K562 (cell line): Measurements from ENCODE around the gene ISYNA1. TPM values are rescaled to one million over a fixed set of nuclear protein-coding genes. Genes with fewer than 3 reads are reported as not detected.
A peak's percentile ranks its signal among the peaks of the same experiment; 100 is the strongest.

ENCODE experiments used
- BACH1 ChIP-seq: fragments of 200-800 bp; sonication (Bioruptor generic); IDR thresholded peaks from 2 replicates; pipeline ENCODE4 v1.6.1; 2016; ENCODE audit warnings: missing genetic modification characterization, missing compliant biosample characterization
- BMI1 ChIP-seq: fragments of 150-350 bp; IDR thresholded peaks from 2 replicates; pipeline ENCODE4 v1.6.1; 2014; ENCODE audit warnings: low read length
- ETV6 ChIP-seq, 3 experiments: fragments of 150-350 bp in 1 of 3; sonication (generic) in 1 of 3; formaldehyde crosslinking in 1 of 3; IDR thresholded peaks; 2 replicates each; pipeline versions ENCODE4 v1.6.1 to v1.8.0; 2014 to 2022; ENCODE audit warnings: borderline replicate concordance in 2 of 3, low read depth in 2 of 3, antibody characterized with exemption in 1 of 3, low read length in 1 of 3, mild to moderate bottlenecking in 1 of 3, missing genetic modification reagents in 1 of 3
- L3MBTL2 ChIP-seq: fragments of 450-650 bp; IDR thresholded peaks from 2 replicates; pipeline ENCODE4 v1.6.1; 2016; ENCODE audit warnings: mild to moderate bottlenecking, moderate library complexity
- PHF21A ChIP-seq: fragments of 450-650 bp; IDR thresholded peaks from 2 replicates; pipeline ENCODE4 v1.6.1; 2017; ENCODE audit warnings: low read depth, borderline replicate concordance
- PRDM10 ChIP-seq: fragments of 450-650 bp; IDR thresholded peaks from 2 replicates; pipeline ENCODE4 v1.6.1; 2018; ENCODE audit not compliant: partially characterized antibody
- SIRT6 ChIP-seq: IDR thresholded peaks from one replicate; pipeline ENCODE4 v1.6.1; 2012; ENCODE audit warnings: low read depth, mild to moderate bottlenecking, control low read depth, inconsistent platforms, low read length, moderate library complexity
- SMAD4 ChIP-seq: fragments of 250-450 bp; sonication (Bioruptor Pico); conservative IDR thresholded peaks from 2 replicates; pipeline ENCODE4 v1.8.0; 2021; ENCODE audit warnings: inconsistent platforms, mild to moderate bottlenecking, moderate library complexity
- ZBTB7A ChIP-seq: IDR thresholded peaks from 2 replicates; pipeline ENCODE4 v1.6.1; 2011; ENCODE audit warnings: low read depth, mild to moderate bottlenecking, low read length, moderate library complexity, borderline replicate concordance; ENCODE audit not compliant: control insufficient read depth
- ZNF639 ChIP-seq, 2 experiments: fragments of 200-800 bp in 1 of 2; sonication (Bioruptor generic) in 1 of 2; sonication (generic) in 1 of 2; formaldehyde crosslinking in 1 of 2; IDR thresholded peaks in 1 of 2; conservative IDR thresholded peaks in 1 of 2; 2 replicates each; pipeline versions ENCODE4 v1.5.0 to v1.6.1; 2016 to 2020; ENCODE audit warnings: missing compliant biosample characterization in 1 of 2, missing genetic modification characterization in 1 of 2, missing genetic modification reagents in 1 of 2
- polyA plus RNA-seq, 8 experiments: library from polyadenylated mRNA; depleted of rRNA in 4 of 8; stranded (reverse) in 5 of 8; unstranded in 3 of 8; fragments of >200 nt; fragmentation: Nextera tagmentation in 2 of 8; fragmentation: Illumina TruSeq in 1 of 8; extraction: Ambion mirVana in 2 of 8; extraction: Trizol in 1 of 8; gene quantifications; 2 replicates each; pipeline versions ENCODE4 v1.2.1 to v1.2.3, GENCODE V29; 2011 to 2014; ENCODE audit warnings: inconsistent platforms in 1 of 8, missing spikeins in 1 of 8
- total RNA-seq, 7 experiments: library from RNA; depleted of rRNA in 6 of 7; stranded (reverse); fragments of >200 nt in 6 of 7; fragmentation: Illumina TruSeq in 2 of 7; extraction: Trizol in 2 of 7; gene quantifications; 2 replicates each; pipeline versions ENCODE4 v1.2.1 to v1.2.3, GENCODE V29; 2011 to 2021; ENCODE audit warnings: low replicate concordance in 1 of 7
- TF ChIP-seq, protein P1 (sequence below): fragments of 250-450 bp; sonication (Bioruptor Pico); IDR thresholded peaks from 2 replicates; pipeline ENCODE4 v1.4.0; 2020
- TF ChIP-seq, protein P2 (sequence below): sonication (generic); formaldehyde crosslinking; IDR thresholded peaks from 2 replicates; pipeline ENCODE4 v1.8.0; 2022; ENCODE audit warnings: mild to moderate bottlenecking, missing genetic modification reagents

The ISYNA1 gene
- total and polyA plus RNA-seq, 9 of the 15 experiments (the other 6 are each of a cell fraction or from before 2014, with no cell fraction given): 21.8 to 460 (median 93.2) TPM

GRCh38 chr19:18438331-18439024 is 545 bp upstream of the ISYNA1 start (continued):
- TF ChIP-seq ZNF639 (CRISPR knock-in tag; conservative IDR thresholded peaks at IDR 0.05 in 1 of 2, IDR thresholded peaks at IDR 0.05 in 1 of 2) (peak in 1 of 2 experiments; percentile 27; a peak in 1 of 4 replicates), ETV6 (IDR thresholded peaks at IDR 0.05; ENCODE audit: borderline replicate concordance in 1 of 2, low read depth in 2 of 2, low read length in 1 of 2) (peak in 1 of 2 experiments; percentile 59; a peak in 1 of 4 replicates), ETV6 (CRISPR knock-in tag; IDR thresholded peaks at IDR 0.05; ENCODE audit: borderline replicate concordance) (no peak), L3MBTL2 (peak; percentile 59; the same call in 1 of the 2 replicates), PRDM10 (peak; percentile 84), BMI1 (no peak), ZBTB7A (peak; percentile 90), SMAD4 (CRISPR knock-in tag) (no peak; the same call in 1 of the 2 replicates), SIRT6 (no peak), BACH1 (tag) (no peak), PHF21A (peak; percentile 77; the same call in 1 of the 2 replicates)
- TF ChIP-seq, protein P1, sequence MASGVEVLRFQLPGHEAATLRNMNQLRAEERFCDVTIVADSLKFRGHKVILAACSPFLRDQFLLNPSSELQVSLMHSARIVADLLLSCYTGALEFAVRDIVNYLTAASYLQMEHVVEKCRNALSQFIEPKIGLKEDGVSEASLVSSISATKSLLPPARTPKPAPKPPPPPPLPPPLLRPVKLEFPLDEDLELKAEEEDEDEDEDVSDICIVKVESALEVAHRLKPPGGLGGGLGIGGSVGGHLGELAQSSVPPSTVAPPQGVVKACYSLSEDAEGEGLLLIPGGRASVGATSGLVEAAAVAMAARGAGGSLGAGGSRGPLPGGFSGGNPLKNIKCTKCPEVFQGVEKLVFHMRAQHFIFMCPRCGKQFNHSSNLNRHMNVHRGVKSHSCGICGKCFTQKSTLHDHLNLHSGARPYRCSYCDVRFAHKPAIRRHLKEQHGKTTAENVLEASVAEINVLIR (CRISPR knock-in tag): no peak
- TF ChIP-seq, protein P2, sequence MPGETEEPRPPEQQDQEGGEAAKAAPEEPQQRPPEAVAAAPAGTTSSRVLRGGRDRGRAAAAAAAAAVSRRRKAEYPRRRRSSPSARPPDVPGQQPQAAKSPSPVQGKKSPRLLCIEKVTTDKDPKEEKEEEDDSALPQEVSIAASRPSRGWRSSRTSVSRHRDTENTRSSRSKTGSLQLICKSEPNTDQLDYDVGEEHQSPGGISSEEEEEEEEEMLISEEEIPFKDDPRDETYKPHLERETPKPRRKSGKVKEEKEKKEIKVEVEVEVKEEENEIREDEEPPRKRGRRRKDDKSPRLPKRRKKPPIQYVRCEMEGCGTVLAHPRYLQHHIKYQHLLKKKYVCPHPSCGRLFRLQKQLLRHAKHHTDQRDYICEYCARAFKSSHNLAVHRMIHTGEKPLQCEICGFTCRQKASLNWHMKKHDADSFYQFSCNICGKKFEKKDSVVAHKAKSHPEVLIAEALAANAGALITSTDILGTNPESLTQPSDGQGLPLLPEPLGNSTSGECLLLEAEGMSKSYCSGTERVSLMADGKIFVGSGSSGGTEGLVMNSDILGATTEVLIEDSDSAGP: 0 out of 2 replicates have a peak, but pooled peaks have one; percentile 36
